A549 treated with GW870086 at 1 μM for 4 hours (cell line): ENCODE data around the gene PRELID2. TPM values are rescaled to one million over a fixed set of nuclear protein-coding genes. Genes with fewer than 3 reads are reported as not detected.

Experiments used
- total RNA-seq: library from RNA; stranded (reverse); fragments of 200-300 nt; extraction: Qiagen RNA extraction; gene quantifications from 5 replicates; pipeline ENCODE4 v1.2.3, GENCODE V29; 2022; ENCODE audit warnings: low read depth

PRELID2 gene
- total RNA-seq, result 5.0 to 11.0 TPM (median 8.6 TPM) in 5 replicates

GRCh38 chr5:145834917-145835847 is at the start of gene PRELID2:
Gene PRELID2, minus strand, starts transcription at chr5:145835342. Its CDS starts 91 bp downstream, at chr5:145835251.

GRCh38 chr5:145872914-145873313 is 37.8 kb upstream of the PRELID2 start, which contains the start of gene GRXCR2:
Gene GRXCR2, minus strand, starts transcription at chr5:145873014. Its CDS starts 46 bp downstream, at chr5:145872968.

Other genes starting within 250 kb of the PRELID2 start
- not detected in 5 replicates for gene GRXCR2, start 37.7 kb upstream of the PRELID2 start, total RNA-seq
- 2.5 to 3.8 TPM (median 3.6 TPM) in 5 replicates for gene SH3RF2, start 101.2 kb upstream of the PRELID2 start, total RNA-seq